Measurements from ENCODE around the gene FAM184A.

DNA sequence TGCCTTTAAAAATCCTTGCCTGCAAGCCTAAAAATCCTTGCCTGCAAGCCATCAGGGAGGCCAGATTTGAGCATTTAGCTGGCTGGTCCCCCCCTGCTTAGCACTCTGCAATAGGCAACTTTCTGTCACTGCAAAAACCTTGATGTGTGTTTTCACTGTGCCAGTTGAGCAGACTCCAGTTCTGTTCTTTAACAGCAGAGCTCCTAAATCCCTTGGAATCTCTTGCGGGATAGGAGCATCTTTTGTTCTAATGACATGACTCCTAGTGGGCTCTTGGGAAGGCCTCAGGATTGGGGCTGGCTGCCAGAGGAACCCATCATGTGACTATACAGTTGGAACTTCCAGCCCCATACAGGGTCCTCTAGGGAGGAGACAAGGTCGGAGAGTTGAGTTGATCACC is 50.4 kb downstream of the FAM184A start:
- TF ChIP-seq POLR2A (IDR thresholded peaks at IDR 0.05) (no peak), POLR2AphosphoS5 (IDR thresholded peaks at IDR 0.05) (no peak)
